Nephron progenitor cell (in vitro differentiated cells): ENCODE data around the gene DYNC2H1.

Source experiments
- DNase-seq: peaks from one replicate; pipeline ENCODE4 v3.0.0; 2021
- H3K27ac Mint-ChIP-seq: 2 replicates; pipeline ENCODE4 v1.8.0; 2021; ENCODE audit warnings: mild to moderate bottlenecking, moderate library complexity, mixed read lengths
- H3K27me3 Mint-ChIP-seq: 2 replicates; pipeline ENCODE4 v1.8.0; 2021; ENCODE audit warnings: mild to moderate bottlenecking, low read depth, mixed read lengths; ENCODE audit not compliant: poor library complexity
- H3K36me3 Mint-ChIP-seq: 2 replicates; pipeline ENCODE4 v1.8.0; 2021; ENCODE audit warnings: low read depth, mixed read lengths
- H3K4me1 Mint-ChIP-seq: 2 replicates; pipeline ENCODE4 v1.8.0; 2021; ENCODE audit warnings: mixed read lengths
- H3K4me3 Mint-ChIP-seq: 2 replicates; pipeline ENCODE4 v1.8.0; 2021; ENCODE audit warnings: mild to moderate bottlenecking, moderate library complexity, mixed read lengths
- H3K9me3 Mint-ChIP-seq: 2 replicates; pipeline ENCODE4 v1.8.0; 2021; ENCODE audit warnings: mild to moderate bottlenecking, moderate library complexity, mixed read lengths
- CTCF ChIP-seq: fragments of 200-600 bp; sonication (generic); IDR thresholded peaks from 2 replicates; pipeline ENCODE4 v1.5.0; 2021; ENCODE audit warnings: antibody characterized with exemption

Gene DYNC2H1

GRCh38 chr11:103340956-103341355 is 231.7 kb downstream of the DYNC2H1 start:
- no peak for DNase-seq
- no peaks in the 10 kb centered on the region for H3K9me3 Mint-ChIP-seq
- peaks cover 26% of the 10 kb centered on the region for H3K4me1 Mint-ChIP-seq
- peaks cover 2% of the 10 kb centered on the region for H3K27me3 Mint-ChIP-seq
- H3K4me3 Mint-ChIP-seq, result no peak overlapping the region
- H3K36me3 Mint-ChIP-seq, result peaks cover 19% of the 10 kb centered on the region
- H3K27ac Mint-ChIP-seq, result no peak overlapping the region
- TF ChIP-seq CTCF, result no peak

- Mint-ChIP-seq H3K27me3 (peaks cover 1% of the 10 kb centered on the region), H3K4me1 (peaks cover 2% of the 10 kb centered on the region), H3K4me3 (no peak overlapping the region), H3K36me3 (peaks cover 13% of the 10 kb centered on the region), H3K27ac (no peak overlapping the region), H3K9me3 (no peaks in the 10 kb centered on the region)
- no peak for DNase-seq
- TF ChIP-seq CTCF, result no peak
Measured at GRCh38 chr11:103344886-103345285, 235.7 kb downstream of the DYNC2H1 start.

- H3K9me3 Mint-ChIP-seq, result no peaks in the 10 kb centered on the region
- no peak for TF ChIP-seq CTCF
- H3K36me3 Mint-ChIP-seq, result peaks cover 6% of the 10 kb centered on the region
- DNase-seq, result no peak
- H3K27me3 Mint-ChIP-seq, result no peaks in the 10 kb centered on the region
- no peak overlapping the region for H3K27ac Mint-ChIP-seq
- H3K4me1 Mint-ChIP-seq, result no peaks in the 10 kb centered on the region
- H3K4me3 Mint-ChIP-seq, result no peak overlapping the region
Measured at GRCh38 chr11:103349595-103349994, 240.4 kb downstream of the DYNC2H1 start.

- Mint-ChIP-seq H3K4me1 (no peaks in the 10 kb centered on the region), H3K9me3 (no peaks in the 10 kb centered on the region), H3K27ac (peak overlapping the region; percentile 34), H3K27me3 (no peaks in the 10 kb centered on the region), H3K36me3 (peaks cover 10% of the 10 kb centered on the region), H3K4me3 (no peak overlapping the region)
- TF ChIP-seq CTCF, result no peak
- DNase-seq, result no peak
Measured at GRCh38 chr11:103354656-103355055, 245.4 kb downstream of the DYNC2H1 start.

- peaks cover 13% of the 10 kb centered on the region for H3K36me3 Mint-ChIP-seq
- H3K9me3 Mint-ChIP-seq, result no peaks in the 10 kb centered on the region
- H3K4me1 Mint-ChIP-seq, result no peaks in the 10 kb centered on the region
- no peak for TF ChIP-seq CTCF
- H3K4me3 Mint-ChIP-seq, result no peak overlapping the region
- no peak overlapping the region for H3K27ac Mint-ChIP-seq
- no peak for DNase-seq
- H3K27me3 Mint-ChIP-seq, result no peaks in the 10 kb centered on the region
Measured at GRCh38 chr11:103358251-103358650, 249.0 kb downstream of the DYNC2H1 start.

- no peaks in the 10 kb centered on the region for H3K4me1 Mint-ChIP-seq
Measured at GRCh38 chr11:103359216-103359615, 250.0 kb downstream of the DYNC2H1 start.

More at GRCh38 chr11:103359216-103359615, 250.0 kb downstream of the DYNC2H1 start:
- DNase-seq, result no peak
- no peak for TF ChIP-seq CTCF
- Mint-ChIP-seq H3K4me3 (no peak overlapping the region), H3K36me3 (peaks cover 13% of the 10 kb centered on the region), H3K27me3 (no peaks in the 10 kb centered on the region), H3K27ac (peak overlapping the region; percentile 27), H3K9me3 (no peaks in the 10 kb centered on the region)
